HCT116 (cell line): ENCODE measurements around the gene PKP2. TPM values are rescaled to one million over a fixed set of nuclear protein-coding genes. Genes with fewer than 3 reads are reported as not detected.

Source experiments
- ATAC-seq: fragments of 200-7000 bp; cut with Tn5 transposase; 2 replicates; pipeline ENCODE4 v1.9.1; 2020; ENCODE audit warnings: mild to moderate bottlenecking, moderate library complexity
- BruUV-seq: library from RNA; stranded (reverse); fragments of 400-500 nt; replicated peaks from 2 replicates; lab custom pipeline; 2021; lab: Mats Ljungman, UMichigan
- CTCF ChIA-PET: fragments of 300-600 bp; sonication (Branson Sonifier 250); formaldehyde crosslinking; loops from one replicate; lab custom pipeline; 2021; ENCODE audit warnings: antibody characterized with exemption; lab: Charles Lee
- POLR2A ChIA-PET: fragments of 300-600, 350-600 bp; sonication (Branson Sonifier 250); formaldehyde crosslinking; loops from one replicate; lab custom pipeline; 2021; ENCODE audit warnings: antibody characterized with exemption; lab: Charles Lee
- RAD21 ChIA-PET, 2 experiments: fragments of 300-600 bp; sonication (Branson Sonifier 250); formaldehyde crosslinking; loops; one replicate each; lab custom pipeline; 2023; ENCODE audit warnings: low total read pairs in 2 of 2; ENCODE audit not compliant: uncharacterized antibody in 2 of 2, unreplicated experiment in 2 of 2, low non-redundant PET in 1 of 2; lab: Charles Lee
- DNase-seq: peaks from one replicate; pipeline ENCODE4 v3.0.0-alpha.2; 2010; ENCODE audit warnings: low read depth, low spot score
- H2AFZ ChIP-seq: fragments of 200-600 bp; shearing (Covaris generic), sonication (generic); 2 replicates; pipeline ENCODE4 v1.6.1; 2017; ENCODE audit warnings: low read depth, mixed run types, mixed read lengths, antibody characterized with exemption, low read length; ENCODE audit not compliant: poor library complexity, severe bottlenecking
- H3K27ac ChIP-seq: 2 replicates; pipeline ENCODE4 v1.5.1; 2012; ENCODE audit warnings: low read depth, low read length
- H3K27me3 ChIP-seq: fragments of 200-600 bp; sonication (generic); 2 replicates; pipeline ENCODE4 v1.6.1; 2016; ENCODE audit warnings: mixed run types, low read length, mixed read lengths; ENCODE audit not compliant: insufficient read depth
- H3K36me3 ChIP-seq, 2 experiments: fragments of 200-500 bp in 1 of 2; fragments of 200-600 bp in 1 of 2; sonication (Bioruptor generic) in 1 of 2; sonication (generic) in 1 of 2; 2 replicates each; pipeline versions ENCODE4 v1.5.1 to v1.6.1; 2014 to 2016; ENCODE audit warnings: low read length in 2 of 2, inconsistent platforms in 1 of 2, mixed read lengths in 1 of 2, mixed run types in 1 of 2; ENCODE audit not compliant: insufficient read depth in 2 of 2, control insufficient read depth in 1 of 2
- H3K4me1 ChIP-seq, 2 experiments: fragments of 200-600 bp in 1 of 2; sonication (generic) in 1 of 2; 2 replicates each; pipeline versions ENCODE4 v1.5.1 to v1.6.1; 2012 to 2017; ENCODE audit warnings: low read length in 2 of 2, inconsistent platforms in 1 of 2, mild to moderate bottlenecking in 1 of 2, mixed read lengths in 1 of 2, mixed run types in 1 of 2, moderate library complexity in 1 of 2; ENCODE audit not compliant: insufficient read depth in 2 of 2, control insufficient read depth in 1 of 2
- H3K4me2 ChIP-seq: fragments of 200-600 bp; sonication (generic); 2 replicates; pipeline ENCODE4 v1.6.1; 2017; ENCODE audit warnings: mixed run types, low read length, mixed read lengths
- H3K4me3 ChIP-seq, 2 experiments: fragments of 200-600 bp in 1 of 2; sonication (generic) in 1 of 2; replicated peaks in 1 of 2; 2 replicates each; pipeline ENCODE4 v1.5.1; 2011 to 2016; ENCODE audit warnings: low read length in 2 of 2, control low read depth in 1 of 2, low read depth in 1 of 2, mild to moderate bottlenecking in 1 of 2, mixed read lengths in 1 of 2, mixed run types in 1 of 2
- H3K79me2 ChIP-seq: fragments of 200-600 bp; sonication (generic); 2 replicates; pipeline ENCODE4 v1.6.1; 2017; ENCODE audit warnings: mild to moderate bottlenecking, mixed run types, low read length, moderate library complexity, mixed read lengths; ENCODE audit not compliant: insufficient read depth
- H3K9ac ChIP-seq: fragments of 200-600 bp; sonication (generic); 2 replicates; pipeline ENCODE4 v1.6.1; 2016; ENCODE audit warnings: low read length, mixed read lengths
- H3K9me2 ChIP-seq: fragments of 200-600 bp; sonication (generic), shearing (Covaris generic); 2 replicates; pipeline ENCODE4 v1.6.1; 2017; ENCODE audit warnings: mixed run types, mild to moderate bottlenecking, moderate library complexity; ENCODE audit not compliant: insufficient read depth
- H3K9me3 ChIP-seq, 2 experiments: fragments of 200-500 bp in 1 of 2; fragments of 200-600 bp in 1 of 2; sonication (Bioruptor generic) in 1 of 2; sonication (generic) in 1 of 2; 2 replicates each; pipeline ENCODE4 v1.6.1; 2014 to 2017; ENCODE audit warnings: low read length in 2 of 2, mixed read lengths in 2 of 2, inconsistent platforms in 1 of 2, low read depth in 1 of 2, mild to moderate bottlenecking in 1 of 2, mixed run types in 1 of 2, moderate library complexity in 1 of 2; ENCODE audit not compliant: control insufficient read depth in 1 of 2, insufficient read depth in 1 of 2
- H4K20me1 ChIP-seq: fragments of 200-600 bp; sonication (generic), shearing (Covaris generic); 2 replicates; pipeline ENCODE4 v1.6.1; 2017; ENCODE audit warnings: mixed run types, mild to moderate bottlenecking, moderate library complexity; ENCODE audit not compliant: insufficient read depth
- CTCF ChIP-seq, 3 experiments: fragments of 200-600 bp in 1 of 3; sonication (generic) in 1 of 3; IDR thresholded peaks in 2 of 3; conservative IDR thresholded peaks in 1 of 3; 2 replicates each; pipeline ENCODE4 v1.5.1; 2012 to 2017; ENCODE audit warnings: low read depth in 2 of 3, low read length in 2 of 3, antibody characterized with exemption in 1 of 3, borderline replicate concordance in 1 of 3, control low read depth in 1 of 3, mild to moderate bottlenecking in 1 of 3, mixed read lengths in 1 of 3, mixed run types in 1 of 3, moderate library complexity in 1 of 3; ENCODE audit not compliant: insufficient read depth in 1 of 3
- EGR1 ChIP-seq: IDR thresholded peaks from 2 replicates; pipeline ENCODE4 v1.6.1; 2012; ENCODE audit warnings: low read depth
- ELF1 ChIP-seq: IDR thresholded peaks from 2 replicates; pipeline ENCODE4 v1.6.1; 2012; ENCODE audit warnings: low read depth, borderline replicate concordance
- FOSL1 ChIP-seq: IDR thresholded peaks from 2 replicates; pipeline ENCODE4 v1.6.1; 2012; ENCODE audit warnings: low read depth
- JUND ChIP-seq: IDR thresholded peaks from 2 replicates; pipeline ENCODE4 v1.6.1; 2012
- REST ChIP-seq: IDR thresholded peaks from 2 replicates; pipeline ENCODE4 v1.6.1; 2012; ENCODE audit warnings: low read depth
- SIN3A ChIP-seq: IDR thresholded peaks from 2 replicates; pipeline ENCODE4 v1.6.1; 2012; ENCODE audit warnings: low read depth
- TCF7L2 ChIP-seq: IDR thresholded peaks from 2 replicates; pipeline ENCODE4 v1.7.0; 2011; ENCODE audit warnings: borderline replicate concordance, inconsistent platforms; ENCODE audit not compliant: insufficient read depth, insufficient read length; ENCODE audit errors: extremely low read depth
- ZBTB33 ChIP-seq: IDR thresholded peaks from 2 replicates; pipeline ENCODE4 v1.6.1; 2011; ENCODE audit warnings: mild to moderate bottlenecking, low read length, moderate library complexity; ENCODE audit not compliant: insufficient replicate concordance; ENCODE audit errors: extremely low read depth
- ZFX ChIP-seq: fragments of 450-650 bp; IDR thresholded peaks from 2 replicates; pipeline ENCODE4 v1.6.1; 2017
- ZNF274 ChIP-seq: fragments of 200-500 bp; sonication (Bioruptor generic); IDR thresholded peaks from 2 replicates; pipeline ENCODE4 v1.6.1; 2014; ENCODE audit warnings: mild to moderate bottlenecking, low read depth, low read length, inconsistent platforms
- intact Hi-C: fragments of 100-400 bp; cut with micrococcal nuclease; formaldehyde crosslinking; loops from 2 replicates; pipeline ENCODE4 v1.10.0; 2022
- total RNA-seq: library from RNA; stranded (reverse); gene quantifications from one replicate; pipeline ENCODE4 v1.2.1, GENCODE V29; 2021; ENCODE audit not compliant: unreplicated experiment

PKP2 gene
- total RNA-seq, 1 experiment from 2014 or later, result 21.5 TPM

- Histone ChIP-seq H3K9me2 (no peaks in the 10 kb centered on the region), H3K4me2 (no peak overlapping the region), H3K9me3 (no peaks in the 10 kb centered on the region), H3K4me3 (no peak overlapping the region), H4K20me1 (no peaks in the 10 kb centered on the region), H3K27ac (no peak overlapping the region), H2AFZ (no peak overlapping the region), H3K79me2 (no peaks in the 10 kb centered on the region), H3K4me1 (no peaks in the 10 kb centered on the region), H3K27me3 (no peaks in the 10 kb centered on the region), H3K36me3 (no peaks in the 10 kb centered on the region; a peak in 1 of 4 replicates), H3K9ac (no peak overlapping the region)
- RAD21 ChIA-PET, result no interaction called here
- POLR2A ChIA-PET, result no interaction called here
- BruUV-seq, result no TSS peak
- intact Hi-C loops, result no loop called here
- TF ChIP-seq JUND (no peak), REST (no peak), EGR1 (no peak)
- DNase-seq (no peak), ATAC-seq (no peak)
- CTCF ChIA-PET, result no interaction called here
Observed at GRCh38 chr12:32809846-32810245, 86.7 kb downstream of the PKP2 start.

GRCh38 chr12:32809196-32809595, 87.4 kb downstream of the PKP2 start:
- RAD21 ChIA-PET, result no interaction called here
- TF ChIP-seq FOSL1 (no peak), SIN3A (no peak), ELF1 (no peak), ZBTB33 (no peak), CTCF (IDR thresholded peaks at IDR 0.05 in 2 of 3, conservative IDR thresholded peaks at IDR 0.05 in 1 of 3; ENCODE audit: borderline replicate concordance in 1 of 3, insufficient read depth in 1 of 3, low read depth in 2 of 3, low read length in 2 of 3) (no peak), ZFX (no peak), ZNF274 (no peak), TCF7L2 (no peak)

More at GRCh38 chr12:32809196-32809595, 87.4 kb downstream of the PKP2 start:
- Histone ChIP-seq H3K27ac (no peak overlapping the region), H3K36me3 (no peaks in the 10 kb centered on the region; a peak in 1 of 4 replicates), H3K9ac (no peak overlapping the region), H4K20me1 (no peaks in the 10 kb centered on the region), H3K79me2 (no peaks in the 10 kb centered on the region), H3K9me2 (no peaks in the 10 kb centered on the region), H3K9me3 (no peaks in the 10 kb centered on the region), H3K4me3 (no peak overlapping the region), H3K4me2 (no peak overlapping the region), H3K4me1 (no peaks in the 10 kb centered on the region), H3K27me3 (no peaks in the 10 kb centered on the region), H2AFZ (no peak overlapping the region)
- POLR2A ChIA-PET, result no interaction called here
- CTCF ChIA-PET, result no interaction called here
- no TSS peak for BruUV-seq
- DNase-seq (no peak), ATAC-seq (no peak)
- intact Hi-C loops, result no loop called here
